CD4-positive, alpha-beta T cell (primary cell): ENCODE measurements around the gene GNG10. TPM values are rescaled to one million over a fixed set of nuclear protein-coding genes. Genes with fewer than 3 reads are reported as not detected.

Source experiments
- ATAC-seq: fragments of 200-7000 bp; cut with Tn5 transposase; one replicate; pipeline ENCODE4 v1.10.0; 2022; ENCODE audit warnings: mild to moderate bottlenecking; ENCODE audit not compliant: poor library complexity
- CTCF ChIA-PET: fragments of 350-600 bp; sonication (Branson Sonifier 250); formaldehyde crosslinking; loops from one replicate; lab custom pipeline; 2021; ENCODE audit warnings: antibody characterized with exemption, inconsistent platforms; lab: Charles Lee
- POLR2A ChIA-PET: fragments of 350-600 bp; sonication (Branson Sonifier 250); formaldehyde crosslinking; loops from one replicate; lab custom pipeline; 2021; ENCODE audit warnings: antibody characterized with exemption, inconsistent platforms; lab: Charles Lee
- DNase-seq, 14 experiments: peaks; one replicate each; pipeline ENCODE4 v3.0.0-alpha.2; 2013 to 2020; ENCODE audit warnings: mixed read lengths in 2 of 14
- H3K27ac ChIP-seq, 2 donors: one replicate each; pipeline versions ENCODE4 v1.5.1 to v1.7.0; 2013; ENCODE audit warnings: low read length in 2 of 2, low read depth in 1 of 2, mild to moderate bottlenecking in 1 of 2
- H3K27me3 ChIP-seq, 2 experiments: 1 replicate in 1 of 2; 2 replicates in 1 of 2; pipeline versions ENCODE4 v1.6.1 to v1.7.0; 2013; ENCODE audit warnings: low read length in 2 of 2, control low read depth in 1 of 2, mild to moderate bottlenecking in 1 of 2, moderate library complexity in 1 of 2; ENCODE audit not compliant: insufficient read depth in 2 of 2, control insufficient read depth in 1 of 2
- H3K36me3 ChIP-seq: one replicate; pipeline ENCODE4 v1.6.1; 2013; ENCODE audit warnings: low read length, control low read depth; ENCODE audit not compliant: insufficient read depth
- H3K4me1 ChIP-seq: one replicate; pipeline ENCODE4 v1.6.1; 2013; ENCODE audit warnings: low read length, control low read depth; ENCODE audit not compliant: insufficient read depth
- H3K4me3 ChIP-seq: one replicate; pipeline ENCODE4 v1.5.1; 2013; ENCODE audit warnings: mild to moderate bottlenecking, low read length, moderate library complexity
- H3K9me3 ChIP-seq, 2 experiments: 1 replicate in 1 of 2; 2 replicates in 1 of 2; pipeline versions ENCODE4 v1.6.1 to v1.7.0; 2013; ENCODE audit warnings: low read length in 2 of 2, mild to moderate bottlenecking in 2 of 2, control low read depth in 1 of 2, moderate library complexity in 1 of 2; ENCODE audit not compliant: control insufficient read depth in 1 of 2, insufficient read depth in 1 of 2
- H3K27ac Mint-ChIP-seq: one replicate; pipeline ENCODE4 v1.8.0; 2020; ENCODE audit warnings: mixed read lengths
- H3K27me3 Mint-ChIP-seq: one replicate; pipeline ENCODE4 v1.8.0; 2021; ENCODE audit warnings: mixed read lengths
- H3K36me3 Mint-ChIP-seq: one replicate; pipeline ENCODE4 v1.8.0; 2021; ENCODE audit warnings: low read depth, mixed read lengths
- H3K4me1 Mint-ChIP-seq: one replicate; pipeline ENCODE4 v1.8.0; 2021; ENCODE audit warnings: low read depth, mixed read lengths
- H3K4me3 Mint-ChIP-seq: one replicate; pipeline ENCODE4 v1.8.0; 2020; ENCODE audit warnings: mild to moderate bottlenecking, mixed read lengths
- H3K9me3 Mint-ChIP-seq: one replicate; pipeline ENCODE4 v1.8.0; 2020; ENCODE audit warnings: mixed read lengths
- intact Hi-C, 2 experiments: fragments of 100-400 bp; cut with DNase I in 1 of 2; cut with micrococcal nuclease in 1 of 2; formaldehyde crosslinking; loops; one replicate each; pipeline versions ENCODE4 v1.15.1 to v1.9.0; 2023 to 2025; cut with DNase I, micrococcal nuclease
- total RNA-seq, 174 experiments: library from RNA in 2 of 174; stranded (reverse) in 2 of 174; gene quantifications; one replicate each; pipeline ENCODE4 v1.2.3 and lab custom pipeline; 2021 to 2026
- TF ChIP-seq, protein P1 (sequence below): fragments of 200-600 bp; IDR thresholded peaks from one replicate; pipeline ENCODE4 v1.8.0; 2022; ENCODE audit warnings: antibody characterized with exemption, mild to moderate bottlenecking

GNG10 gene
- total RNA-seq, 2 experiments from 2014 or later, result 2.8 to 3.0 TPM

GRCh38 chr9:111696796-111697195 lies 35.4 kb downstream of the GNG10 start:
- H3K36me3 ChIP-seq, result no peaks in the 10 kb centered on the region
- H3K27ac ChIP-seq, result no peak overlapping the region
- intact Hi-C loops, result no loop called here
- Mint-ChIP-seq H3K4me1 (no peaks in the 10 kb centered on the region), H3K36me3 (peaks cover 11% of the 10 kb centered on the region), H3K9me3 (no peaks in the 10 kb centered on the region), H3K27ac (no peak overlapping the region), H3K27me3 (no peaks in the 10 kb centered on the region), H3K4me3 (no peak overlapping the region)
- H3K4me1 ChIP-seq, result no peaks in the 10 kb centered on the region
- TF ChIP-seq, protein P1, sequence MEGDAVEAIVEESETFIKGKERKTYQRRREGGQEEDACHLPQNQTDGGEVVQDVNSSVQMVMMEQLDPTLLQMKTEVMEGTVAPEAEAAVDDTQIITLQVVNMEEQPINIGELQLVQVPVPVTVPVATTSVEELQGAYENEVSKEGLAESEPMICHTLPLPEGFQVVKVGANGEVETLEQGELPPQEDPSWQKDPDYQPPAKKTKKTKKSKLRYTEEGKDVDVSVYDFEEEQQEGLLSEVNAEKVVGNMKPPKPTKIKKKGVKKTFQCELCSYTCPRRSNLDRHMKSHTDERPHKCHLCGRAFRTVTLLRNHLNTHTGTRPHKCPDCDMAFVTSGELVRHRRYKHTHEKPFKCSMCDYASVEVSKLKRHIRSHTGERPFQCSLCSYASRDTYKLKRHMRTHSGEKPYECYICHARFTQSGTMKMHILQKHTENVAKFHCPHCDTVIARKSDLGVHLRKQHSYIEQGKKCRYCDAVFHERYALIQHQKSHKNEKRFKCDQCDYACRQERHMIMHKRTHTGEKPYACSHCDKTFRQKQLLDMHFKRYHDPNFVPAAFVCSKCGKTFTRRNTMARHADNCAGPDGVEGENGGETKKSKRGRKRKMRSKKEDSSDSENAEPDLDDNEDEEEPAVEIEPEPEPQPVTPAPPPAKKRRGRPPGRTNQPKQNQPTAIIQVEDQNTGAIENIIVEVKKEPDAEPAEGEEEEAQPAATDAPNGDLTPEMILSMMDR, result no peak
- DNase-seq (no peak), ATAC-seq (no peak)
- H3K9me3 ChIP-seq, result no peaks in the 10 kb centered on the region
- H3K4me3 ChIP-seq, result no peak overlapping the region
- ChIA-PET POLR2A (no interaction called here), CTCF (no interaction called here)
- H3K27me3 ChIP-seq, result no peaks in the 10 kb centered on the region

DNA sequence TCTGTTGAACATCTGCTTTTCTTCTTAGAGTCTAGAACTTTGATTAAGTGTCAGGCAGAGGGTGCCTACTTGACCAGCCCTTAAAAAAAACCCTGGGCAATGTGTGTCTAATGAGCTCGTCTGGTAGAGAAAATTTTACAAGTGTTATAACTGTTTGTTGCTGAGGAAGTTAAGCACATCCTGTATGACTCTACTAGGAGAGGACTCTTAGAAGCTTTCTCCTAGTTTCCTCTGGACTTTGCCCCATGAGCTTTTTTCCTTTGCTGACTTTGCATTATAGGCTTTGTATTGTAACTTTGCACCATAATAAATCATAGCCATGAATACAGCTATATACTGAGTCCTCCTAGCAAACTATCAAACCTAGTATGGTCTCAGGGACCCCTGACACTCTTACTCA lies 39.4 kb downstream of the GNG10 start:
- CTCF ChIA-PET, result no interaction called here
- no peak overlapping the region for H3K27ac ChIP-seq
- no peak overlapping the region for H3K27ac Mint-ChIP-seq

DNA sequence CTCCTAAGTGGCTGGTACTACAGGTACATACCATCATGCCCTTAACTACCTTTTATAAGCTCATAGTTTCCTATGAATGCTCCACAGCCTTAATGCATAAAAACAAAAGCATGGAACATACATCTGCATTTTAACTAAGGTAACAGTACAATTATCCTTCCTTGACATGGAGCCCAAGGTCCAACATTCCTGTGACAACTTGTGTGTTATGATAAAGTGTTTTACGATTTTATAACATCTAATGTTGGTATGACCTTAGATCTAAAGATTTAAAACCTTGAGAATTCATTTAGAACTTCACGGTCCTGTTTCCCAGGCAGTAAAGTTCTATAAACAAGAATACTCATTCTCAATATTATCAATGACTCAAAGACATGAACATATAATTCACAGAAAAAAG lies 43.1 kb downstream of the GNG10 start:
- H3K27ac ChIP-seq, result no peak overlapping the region
- no peaks in the 10 kb centered on the region for H3K4me1 Mint-ChIP-seq
- no peak overlapping the region for H3K4me3 ChIP-seq
- no peaks in the 10 kb centered on the region for H3K27me3 Mint-ChIP-seq
- intact Hi-C loops, result no loop called here
- ChIA-PET CTCF (no interaction called here), POLR2A (no interaction called here)
- DNase-seq (no peak), ATAC-seq (no peak)
- TF ChIP-seq, protein P1, result no peak
- H3K36me3 ChIP-seq, result no peaks in the 10 kb centered on the region
- no peaks in the 10 kb centered on the region for H3K9me3 Mint-ChIP-seq
- no peaks in the 10 kb centered on the region for H3K9me3 ChIP-seq
- no peaks in the 10 kb centered on the region for H3K4me1 ChIP-seq
- no peaks in the 10 kb centered on the region for H3K36me3 Mint-ChIP-seq
- H3K27me3 ChIP-seq, result no peaks in the 10 kb centered on the region
- H3K27ac Mint-ChIP-seq, result no peak overlapping the region
- no peak overlapping the region for H3K4me3 Mint-ChIP-seq

More for the DNA sequence above, 39.4 kb downstream of the GNG10 start:
- intact Hi-C loops, result no loop called here
- Histone ChIP-seq H3K4me3 (no peak overlapping the region), H3K27me3 (no peaks in the 10 kb centered on the region), H3K4me1 (no peaks in the 10 kb centered on the region), H3K9me3 (no peaks in the 10 kb centered on the region), H3K36me3 (no peaks in the 10 kb centered on the region)
- no peaks in the 10 kb centered on the region for H3K4me1 Mint-ChIP-seq
- TF ChIP-seq, protein P1, result no peak
- peaks cover 8% of the 10 kb centered on the region for H3K36me3 Mint-ChIP-seq
- ATAC-seq (no peak), DNase-seq (no peak)
- H3K4me3 Mint-ChIP-seq, result no peak overlapping the region
- no peaks in the 10 kb centered on the region for H3K27me3 Mint-ChIP-seq
- H3K9me3 Mint-ChIP-seq, result no peaks in the 10 kb centered on the region
- POLR2A ChIA-PET, result no interaction called here
